Vagina (tissue), 2 donors: ENCODE data around the gene CENPM. TPM values are rescaled to one million over a fixed set of nuclear protein-coding genes. Genes with fewer than 3 reads are reported as not detected.

Source experiments
- DNase-seq, 2 donors: peaks; one replicate each; pipeline ENCODE4 v3.0.0-alpha.2; 2017; ENCODE audit errors: extremely low spot score in 2 of 2
- H3K27ac ChIP-seq: fragments of 200-600 bp; sonication (generic); one replicate; pipeline ENCODE4 v1.5.1; 2019
- H3K27me3 ChIP-seq: fragments of 200-600 bp; sonication (generic); one replicate; pipeline ENCODE4 v1.5.1; 2019
- H3K36me3 ChIP-seq, 2 donors: fragments of 200-600 bp; sonication (generic); one replicate each; pipeline ENCODE4 v1.5.1; 2017 to 2019
- H3K4me1 ChIP-seq: fragments of 200-600 bp; sonication (generic); one replicate; pipeline ENCODE4 v1.5.1; 2019
- H3K4me3 ChIP-seq, 2 donors: fragments of 200-600 bp; sonication (generic); 1 replicate in 1 of 2; 2 replicates in 1 of 2; pipeline ENCODE4 v1.5.1; 2016 to 2019
- H3K9me3 ChIP-seq: fragments of 200-600 bp; sonication (generic); one replicate; pipeline ENCODE4 v1.5.1; 2019
- POLR2A ChIP-seq, 2 donors: fragments of 450-650 bp; IDR thresholded peaks; one replicate each; pipeline ENCODE4 v1.6.1; 2017; ENCODE audit warnings: antibody characterized with exemption in 2 of 2, mild to moderate bottlenecking in 2 of 2, moderate library complexity in 2 of 2
- POLR2AphosphoS5 ChIP-seq, 2 donors: sonication (generic); formaldehyde crosslinking; IDR thresholded peaks; one replicate each; pipeline ENCODE4 v1.9.0; 2017; ENCODE audit warnings: antibody characterized with exemption in 2 of 2, mild to moderate bottlenecking in 2 of 2, low read depth in 1 of 2; ENCODE audit not compliant: insufficient read depth in 1 of 2
- intact Hi-C: fragments of 100-400 bp; cut with DNase I; formaldehyde crosslinking; loops from one replicate; pipeline ENCODE4 v1.15.1; 2023
- total RNA-seq: library from RNA; depleted of rRNA; stranded (reverse); fragments of >200 nt; gene quantifications from one replicate; pipeline ENCODE4 v1.2.3, GENCODE V29; 2016
- TF ChIP-seq, protein P1 (sequence below), 3 experiments: fragments of 450-650 bp in 2 of 3; fragments of 200-600 bp in 1 of 3; sonication (generic) in 1 of 3; IDR thresholded peaks; one replicate each; pipeline ENCODE4 v1.5.1; 2017 to 2019; ENCODE audit warnings: antibody characterized with exemption in 3 of 3, mild to moderate bottlenecking in 2 of 3, moderate library complexity in 2 of 3

The CENPM gene
- total RNA-seq, 1 donor from 2014 or later: not detected

DNA sequence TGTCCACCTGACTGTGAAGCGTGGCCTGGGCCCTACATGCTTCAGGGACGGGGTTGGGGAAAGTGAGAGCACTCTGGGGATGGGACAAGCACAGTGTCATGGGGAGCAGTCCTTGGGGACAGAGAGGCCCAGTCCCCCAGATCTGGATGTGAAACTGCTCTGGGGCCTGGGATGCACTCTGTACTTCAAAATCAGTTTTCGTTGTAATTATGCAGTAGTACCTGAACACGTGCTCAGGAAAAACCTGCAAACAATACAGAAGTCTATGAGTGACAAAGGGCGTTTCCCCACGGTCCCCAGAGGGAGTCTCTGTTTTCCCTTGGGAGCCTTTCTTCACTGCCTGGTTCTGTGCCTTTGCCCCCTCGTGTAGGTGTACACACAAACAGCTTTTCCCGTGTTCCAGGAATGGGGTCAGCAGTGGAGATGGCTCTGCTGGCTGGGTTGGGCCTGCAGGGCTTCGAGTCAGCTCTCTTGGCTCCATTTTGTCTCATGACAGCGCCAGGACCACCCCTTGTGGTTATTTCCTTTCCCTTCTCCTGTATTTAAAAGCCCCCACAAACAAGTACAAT is 15.2 kb downstream of the CENPM start:
- Histone ChIP-seq H3K4me1 (peaks cover 1% of the 10 kb centered on the region), H3K27me3 (no peaks in the 10 kb centered on the region), H3K36me3 (no peaks in the 10 kb centered on the region), H3K27ac (no peak overlapping the region), H3K4me3 (no peak overlapping the region), H3K9me3 (no peaks in the 10 kb centered on the region)
- TF ChIP-seq POLR2A (IDR thresholded peaks at IDR 0.05) (no peak), POLR2AphosphoS5 (IDR thresholded peaks at IDR 0.05; ENCODE audit: insufficient read depth in 1 of 2, low read depth in 1 of 2) (no peak)
- TF ChIP-seq, protein P1, sequence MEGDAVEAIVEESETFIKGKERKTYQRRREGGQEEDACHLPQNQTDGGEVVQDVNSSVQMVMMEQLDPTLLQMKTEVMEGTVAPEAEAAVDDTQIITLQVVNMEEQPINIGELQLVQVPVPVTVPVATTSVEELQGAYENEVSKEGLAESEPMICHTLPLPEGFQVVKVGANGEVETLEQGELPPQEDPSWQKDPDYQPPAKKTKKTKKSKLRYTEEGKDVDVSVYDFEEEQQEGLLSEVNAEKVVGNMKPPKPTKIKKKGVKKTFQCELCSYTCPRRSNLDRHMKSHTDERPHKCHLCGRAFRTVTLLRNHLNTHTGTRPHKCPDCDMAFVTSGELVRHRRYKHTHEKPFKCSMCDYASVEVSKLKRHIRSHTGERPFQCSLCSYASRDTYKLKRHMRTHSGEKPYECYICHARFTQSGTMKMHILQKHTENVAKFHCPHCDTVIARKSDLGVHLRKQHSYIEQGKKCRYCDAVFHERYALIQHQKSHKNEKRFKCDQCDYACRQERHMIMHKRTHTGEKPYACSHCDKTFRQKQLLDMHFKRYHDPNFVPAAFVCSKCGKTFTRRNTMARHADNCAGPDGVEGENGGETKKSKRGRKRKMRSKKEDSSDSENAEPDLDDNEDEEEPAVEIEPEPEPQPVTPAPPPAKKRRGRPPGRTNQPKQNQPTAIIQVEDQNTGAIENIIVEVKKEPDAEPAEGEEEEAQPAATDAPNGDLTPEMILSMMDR (IDR thresholded peaks at IDR 0.05): no peak
- no peak for DNase-seq
- intact Hi-C loops: no loop called here

DNA sequence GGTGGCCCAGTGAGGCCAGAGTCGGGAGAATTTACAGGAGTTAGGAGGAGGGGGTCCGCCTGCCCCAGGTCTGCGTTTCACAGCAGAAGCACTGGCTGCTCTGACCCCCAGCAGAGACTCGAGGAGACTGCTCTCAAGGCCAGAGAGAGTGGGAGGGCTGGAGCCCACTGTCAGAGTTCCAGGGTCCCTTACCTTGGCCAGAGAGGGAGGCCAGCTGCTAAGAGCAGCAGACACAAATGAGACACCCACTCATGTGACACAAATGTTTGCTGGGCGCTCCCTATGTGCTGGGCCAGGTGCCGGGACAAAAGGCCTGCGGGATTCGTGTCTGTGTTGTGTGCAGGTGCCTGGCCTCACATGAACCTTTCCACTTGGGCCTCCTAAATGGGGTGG is 17.5 kb downstream of the CENPM start:
- Histone ChIP-seq H3K27ac (no peak overlapping the region), H3K27me3 (no peaks in the 10 kb centered on the region), H3K9me3 (no peaks in the 10 kb centered on the region), H3K4me3 (no peak overlapping the region), H3K36me3 (no peaks in the 10 kb centered on the region), H3K4me1 (peaks cover 13% of the 10 kb centered on the region)
- intact Hi-C loops: no loop called here
- TF ChIP-seq POLR2AphosphoS5 (IDR thresholded peaks at IDR 0.05; ENCODE audit: insufficient read depth in 1 of 2, low read depth in 1 of 2) (no peak), POLR2A (IDR thresholded peaks at IDR 0.05) (no peak)
- TF ChIP-seq, protein P1 (IDR thresholded peaks at IDR 0.05): no peak
- no peak for DNase-seq

DNA sequence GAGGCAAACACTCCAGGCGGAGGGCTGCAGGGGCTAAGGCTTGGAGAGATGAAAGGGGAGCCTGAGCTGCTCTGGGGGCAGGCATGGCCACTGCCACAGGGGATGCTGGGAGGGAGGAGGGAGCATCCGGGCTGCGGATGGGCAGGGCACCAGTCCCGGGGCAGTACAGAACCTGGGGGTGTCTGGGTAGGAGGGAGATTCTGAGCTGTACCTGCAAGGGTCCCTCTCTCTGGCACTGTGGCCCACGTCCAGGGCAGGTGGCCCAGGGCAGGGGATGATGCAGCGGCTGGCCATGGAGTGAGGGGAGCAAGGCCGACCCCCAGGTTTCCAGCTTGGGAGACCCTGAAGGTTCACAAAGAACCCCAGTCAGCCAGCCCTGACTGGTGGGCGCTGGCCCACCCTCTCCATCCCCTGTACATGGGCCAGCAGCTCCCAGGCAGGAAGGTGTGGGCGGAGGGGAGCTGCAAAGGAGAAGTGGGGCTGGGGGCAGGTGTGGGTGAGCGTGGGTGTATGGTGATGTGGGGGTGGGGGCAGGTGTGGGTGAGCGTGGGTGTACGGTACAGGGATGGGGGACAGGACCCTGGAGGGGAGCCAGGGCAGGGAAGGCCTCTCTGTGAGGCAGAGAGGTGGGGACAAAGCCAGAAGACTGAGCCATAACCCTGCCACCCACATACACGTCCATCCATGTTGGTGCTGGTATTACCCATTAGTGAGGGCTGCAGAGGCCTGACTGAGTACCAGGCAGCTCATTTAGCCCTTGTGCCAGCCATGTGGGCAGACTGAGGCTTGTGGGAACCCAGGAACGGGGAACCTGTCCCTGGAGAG is 18.1 kb downstream of the CENPM start:
- Histone ChIP-seq H3K9me3 (no peaks in the 10 kb centered on the region), H3K4me1 (peaks cover 13% of the 10 kb centered on the region), H3K36me3 (no peaks in the 10 kb centered on the region), H3K27me3 (no peaks in the 10 kb centered on the region), H3K27ac (no peak overlapping the region), H3K4me3 (no peak overlapping the region)
- TF ChIP-seq, protein P1 (IDR thresholded peaks at IDR 0.05): no peak
- TF ChIP-seq POLR2A (IDR thresholded peaks at IDR 0.05): no peak
- TF ChIP-seq POLR2AphosphoS5 (IDR thresholded peaks at IDR 0.05; ENCODE audit: insufficient read depth in 1 of 2, low read depth in 1 of 2): no peak
- no peak for DNase-seq
- intact Hi-C loops: no loop called here

DNA sequence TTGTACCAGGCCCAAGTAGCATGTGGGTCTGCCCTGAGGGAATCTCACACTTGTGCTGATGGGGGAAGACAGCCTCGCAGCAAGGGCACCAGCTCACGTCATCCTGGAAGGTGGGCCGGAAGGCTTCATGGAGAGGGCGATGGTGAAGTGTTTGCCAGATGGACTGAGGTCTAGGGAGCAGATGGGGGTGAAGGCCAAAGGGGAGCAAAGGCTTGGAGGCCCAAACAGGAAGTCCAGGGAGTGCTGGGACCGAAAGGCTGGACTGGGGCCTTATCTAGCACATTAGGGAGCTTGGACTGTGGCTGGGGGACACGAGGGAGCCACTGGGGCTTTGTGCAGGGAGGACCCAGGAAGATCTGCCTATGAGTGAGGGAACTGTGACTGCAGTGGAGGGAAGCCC is 19.1 kb downstream of the CENPM start:
- no peaks in the 10 kb centered on the region for H3K9me3 ChIP-seq
- no peak overlapping the region for H3K27ac ChIP-seq
- intact Hi-C loops: no loop called here

More for the DNA sequence above, 19.1 kb downstream of the CENPM start:
- DNase-seq: no peak
- H3K4me1 ChIP-seq: peaks cover 13% of the 10 kb centered on the region
- H3K4me3 ChIP-seq: no peak overlapping the region
- TF ChIP-seq, protein P1 (IDR thresholded peaks at IDR 0.05): no peak
- TF ChIP-seq POLR2A (IDR thresholded peaks at IDR 0.05) (no peak), POLR2AphosphoS5 (IDR thresholded peaks at IDR 0.05; ENCODE audit: insufficient read depth in 1 of 2, low read depth in 1 of 2) (no peak)
- H3K36me3 ChIP-seq: no peaks in the 10 kb centered on the region
- no peaks in the 10 kb centered on the region for H3K27me3 ChIP-seq
